Measurements from ENCODE around the gene PAX8. TPM values are rescaled to one million over a fixed set of nuclear protein-coding genes. Genes with fewer than 3 reads are reported as not detected.

Gene PAX8
- total RNA-seq, 1 donor from 2014 or later, result 1.4 TPM

DNA sequence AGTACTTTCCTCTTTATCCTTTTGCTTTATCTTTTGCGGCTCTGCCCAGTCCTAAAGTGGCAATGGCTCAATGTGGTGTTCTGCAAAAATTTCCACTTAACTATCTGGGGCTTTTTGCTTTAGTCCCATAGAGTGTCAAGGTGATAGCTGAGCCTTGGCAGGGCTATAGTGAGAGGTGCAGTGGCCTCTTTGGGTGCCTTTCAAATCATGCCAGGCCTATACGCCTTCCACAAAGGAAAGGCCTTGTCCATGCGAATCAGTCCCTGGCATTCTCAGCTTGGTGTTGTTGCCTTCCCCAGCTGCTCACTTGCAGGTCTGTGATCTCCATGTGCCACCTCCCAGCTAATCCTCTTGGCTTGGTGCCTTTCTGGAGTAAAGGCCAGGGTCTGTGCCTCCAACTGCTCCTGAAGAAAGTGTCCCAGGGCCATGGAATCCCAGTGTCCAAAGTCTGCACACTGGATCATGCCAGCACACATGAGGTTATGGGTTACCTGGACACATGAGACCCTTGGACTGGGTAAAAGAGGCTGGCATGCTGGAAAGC lies 26.6 kb downstream of the PAX8 start:
- no peak overlapping the region for H3K4me3 Mint-ChIP-seq (ENCODE audit: unreplicated experiment)

DNA sequence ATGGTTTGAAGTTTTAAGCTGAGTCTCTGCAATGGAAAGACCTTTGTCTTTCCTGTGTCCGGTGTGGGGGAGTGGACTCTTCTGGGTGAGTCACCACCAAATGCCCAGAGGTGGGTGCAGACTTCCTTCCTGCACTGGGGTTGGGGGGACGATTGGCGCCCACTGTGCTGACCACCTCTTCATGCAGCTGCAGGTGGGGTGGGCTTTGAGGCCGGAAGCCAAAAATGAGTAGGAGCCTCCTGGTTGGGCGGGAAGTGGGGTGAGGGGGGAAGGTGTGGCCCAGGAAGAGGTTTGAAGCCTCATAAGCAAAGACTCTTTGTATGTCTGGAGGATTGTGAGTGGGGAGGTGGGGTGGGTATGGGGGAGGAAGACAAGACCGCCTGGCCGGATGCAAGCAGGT lies 27.6 kb downstream of the PAX8 start:
- Mint-ChIP-seq H3K4me3 (ENCODE audit: unreplicated experiment) (no peak overlapping the region), H3K27me3 (ENCODE audit: unreplicated experiment) (peaks cover 2% of the 10 kb centered on the region), H3K9me3 (ENCODE audit: unreplicated experiment) (no peaks in the 10 kb centered on the region), H3K27ac (ENCODE audit: unreplicated experiment) (no peak overlapping the region), H3K4me1 (ENCODE audit: low read depth, unreplicated experiment) (no peaks in the 10 kb centered on the region), H3K36me3 (ENCODE audit: unreplicated experiment) (no peaks in the 10 kb centered on the region)
- DNase-seq, result no peak
- TF ChIP-seq, protein P1, sequence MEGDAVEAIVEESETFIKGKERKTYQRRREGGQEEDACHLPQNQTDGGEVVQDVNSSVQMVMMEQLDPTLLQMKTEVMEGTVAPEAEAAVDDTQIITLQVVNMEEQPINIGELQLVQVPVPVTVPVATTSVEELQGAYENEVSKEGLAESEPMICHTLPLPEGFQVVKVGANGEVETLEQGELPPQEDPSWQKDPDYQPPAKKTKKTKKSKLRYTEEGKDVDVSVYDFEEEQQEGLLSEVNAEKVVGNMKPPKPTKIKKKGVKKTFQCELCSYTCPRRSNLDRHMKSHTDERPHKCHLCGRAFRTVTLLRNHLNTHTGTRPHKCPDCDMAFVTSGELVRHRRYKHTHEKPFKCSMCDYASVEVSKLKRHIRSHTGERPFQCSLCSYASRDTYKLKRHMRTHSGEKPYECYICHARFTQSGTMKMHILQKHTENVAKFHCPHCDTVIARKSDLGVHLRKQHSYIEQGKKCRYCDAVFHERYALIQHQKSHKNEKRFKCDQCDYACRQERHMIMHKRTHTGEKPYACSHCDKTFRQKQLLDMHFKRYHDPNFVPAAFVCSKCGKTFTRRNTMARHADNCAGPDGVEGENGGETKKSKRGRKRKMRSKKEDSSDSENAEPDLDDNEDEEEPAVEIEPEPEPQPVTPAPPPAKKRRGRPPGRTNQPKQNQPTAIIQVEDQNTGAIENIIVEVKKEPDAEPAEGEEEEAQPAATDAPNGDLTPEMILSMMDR (IDR thresholded peaks at IDR 0.05; ENCODE audit: partially characterized antibody, unreplicated experiment), result no peak

More for the DNA sequence above, 26.6 kb downstream of the PAX8 start:
- H3K36me3 Mint-ChIP-seq (ENCODE audit: unreplicated experiment), result no peaks in the 10 kb centered on the region
- TF ChIP-seq, protein P1 (IDR thresholded peaks at IDR 0.05; ENCODE audit: partially characterized antibody, unreplicated experiment), result no peak
- no peak for DNase-seq
- no peaks in the 10 kb centered on the region for H3K4me1 Mint-ChIP-seq (ENCODE audit: low read depth, unreplicated experiment)
- no peak overlapping the region for H3K27ac Mint-ChIP-seq (ENCODE audit: unreplicated experiment)
- H3K9me3 Mint-ChIP-seq (ENCODE audit: unreplicated experiment), result no peaks in the 10 kb centered on the region
- H3K27me3 Mint-ChIP-seq (ENCODE audit: unreplicated experiment), result peaks cover 2% of the 10 kb centered on the region

DNA sequence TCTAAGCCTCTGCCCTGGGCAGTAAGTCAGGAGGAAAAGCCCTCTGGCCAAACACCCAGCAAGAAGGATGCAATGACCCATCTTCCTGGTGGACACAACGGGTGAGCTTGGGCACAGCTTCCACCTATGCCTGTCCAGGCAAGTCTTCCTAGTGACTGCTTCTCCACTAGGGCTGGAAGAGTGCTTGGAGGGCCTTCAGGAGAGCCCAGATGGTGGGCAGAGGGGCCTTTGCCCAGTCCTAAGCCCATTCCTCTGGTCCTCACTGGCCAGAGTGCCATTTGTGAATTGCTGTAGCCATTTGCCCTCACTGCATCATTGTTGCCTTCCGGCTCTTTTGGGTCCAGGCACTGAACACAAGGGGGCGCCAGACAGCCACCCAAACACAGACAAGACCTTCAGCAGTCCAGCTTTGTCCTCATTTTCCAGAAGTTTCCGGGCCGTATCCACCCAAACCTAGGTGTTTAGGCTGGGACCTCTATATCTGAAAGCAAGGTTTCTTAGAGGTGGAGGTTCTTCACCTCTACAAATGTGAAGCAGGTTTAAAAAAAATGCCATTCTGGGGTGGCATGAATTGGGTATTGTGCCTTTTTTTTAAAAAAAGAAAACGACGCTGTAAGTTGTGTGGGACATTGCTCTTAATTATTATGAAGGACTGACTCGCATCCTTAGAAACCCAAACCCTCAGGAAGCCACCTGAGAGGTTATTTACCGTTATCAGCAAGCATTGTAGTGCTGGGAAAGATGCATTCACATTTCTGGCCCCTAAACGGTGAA lies 29.5 kb downstream of the PAX8 start:
- peaks cover 2% of the 10 kb centered on the region for H3K4me1 Mint-ChIP-seq (ENCODE audit: low read depth, unreplicated experiment)
- TF ChIP-seq, protein P1 (IDR thresholded peaks at IDR 0.05; ENCODE audit: partially characterized antibody, unreplicated experiment), result peak; percentile 94
- peaks cover 2% of the 10 kb centered on the region for H3K27me3 Mint-ChIP-seq (ENCODE audit: unreplicated experiment)
- H3K36me3 Mint-ChIP-seq (ENCODE audit: unreplicated experiment), result no peaks in the 10 kb centered on the region
- peak; percentile 83 for DNase-seq
- no peak overlapping the region for H3K27ac Mint-ChIP-seq (ENCODE audit: unreplicated experiment)
- no peaks in the 10 kb centered on the region for H3K9me3 Mint-ChIP-seq (ENCODE audit: unreplicated experiment)
- H3K4me3 Mint-ChIP-seq (ENCODE audit: unreplicated experiment), result no peak overlapping the region

DNA sequence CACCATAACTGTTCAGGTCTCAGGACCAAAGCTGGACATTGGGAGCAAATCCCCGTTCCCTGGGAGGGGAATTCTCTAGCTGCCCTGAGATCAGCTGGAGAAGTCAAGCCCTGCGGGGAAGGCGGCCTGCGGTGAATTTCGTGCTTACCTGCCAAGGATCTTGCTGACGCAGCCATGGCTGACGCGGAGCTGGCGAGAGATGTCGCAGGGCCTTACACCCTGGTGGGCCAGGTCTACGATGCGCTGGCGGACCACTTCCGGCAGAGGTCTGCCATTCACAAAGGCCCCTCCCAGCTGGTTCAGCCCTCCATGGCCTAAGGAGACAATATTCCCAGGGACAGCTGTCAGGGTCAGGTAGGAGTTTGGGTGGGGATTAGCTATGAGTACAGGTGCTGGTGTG lies 32.1 kb downstream of the PAX8 start:
- Mint-ChIP-seq H3K27me3 (ENCODE audit: unreplicated experiment) (peaks cover 2% of the 10 kb centered on the region), H3K9me3 (ENCODE audit: unreplicated experiment) (no peaks in the 10 kb centered on the region), H3K4me1 (ENCODE audit: low read depth, unreplicated experiment) (peaks cover 2% of the 10 kb centered on the region), H3K36me3 (ENCODE audit: unreplicated experiment) (peaks cover 7% of the 10 kb centered on the region), H3K4me3 (ENCODE audit: unreplicated experiment) (no peak overlapping the region), H3K27ac (ENCODE audit: unreplicated experiment) (no peak overlapping the region)
- TF ChIP-seq, protein P1 (IDR thresholded peaks at IDR 0.05; ENCODE audit: partially characterized antibody, unreplicated experiment), result no peak
- no peak for DNase-seq

DNA sequence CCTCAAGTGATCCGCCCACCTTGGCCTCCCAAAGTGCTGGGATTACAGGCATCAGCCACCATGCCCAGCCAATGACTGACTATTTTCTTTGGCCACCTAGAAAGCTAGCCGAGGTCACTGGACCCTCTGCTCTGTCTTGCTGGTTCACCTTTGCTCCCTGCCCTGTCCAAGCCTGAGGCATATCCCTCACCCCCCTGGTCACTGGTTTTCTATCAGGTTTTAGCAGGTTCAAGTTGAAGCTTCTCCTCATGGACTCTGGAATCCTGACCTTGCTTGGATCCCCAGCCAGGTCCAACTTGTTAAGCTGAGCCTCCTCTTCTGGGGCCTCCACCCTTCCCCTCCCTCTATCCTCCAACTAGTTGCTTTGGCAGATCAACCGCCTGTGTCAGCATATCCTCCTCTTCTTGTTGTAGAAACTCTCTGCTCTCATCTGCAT lies 33.4 kb downstream of the PAX8 start:
- no peak for DNase-seq
- Mint-ChIP-seq H3K4me1 (ENCODE audit: low read depth, unreplicated experiment) (peaks cover 2% of the 10 kb centered on the region), H3K9me3 (ENCODE audit: unreplicated experiment) (peaks cover 3% of the 10 kb centered on the region), H3K27me3 (ENCODE audit: unreplicated experiment) (peaks cover 5% of the 10 kb centered on the region), H3K4me3 (ENCODE audit: unreplicated experiment) (no peak overlapping the region), H3K36me3 (ENCODE audit: unreplicated experiment) (peaks cover 7% of the 10 kb centered on the region), H3K27ac (ENCODE audit: unreplicated experiment) (no peak overlapping the region)
- TF ChIP-seq, protein P1 (IDR thresholded peaks at IDR 0.05; ENCODE audit: partially characterized antibody, unreplicated experiment), result no peak
